Measurements from ENCODE around the gene SYT2.

Gene SYT2

GRCh38 chr1:202664083-202664482, 46.2 kb downstream of the SYT2 start:
- TF ChIP-seq CTCF (IDR thresholded peaks at IDR 0.05) = no peak

GRCh38 chr1:202663131-202663530, 47.1 kb downstream of the SYT2 start:
- TF ChIP-seq CTCF (IDR thresholded peaks at IDR 0.05) = no peak

- TF ChIP-seq CTCF (IDR thresholded peaks at IDR 0.05) = no peak
Measured at GRCh38 chr1:202662081-202662480, 48.2 kb downstream of the SYT2 start.

- TF ChIP-seq CTCF (IDR thresholded peaks at IDR 0.05) = peak; percentile 43; the same call in 1 of the 2 replicates
Measured at GRCh38 chr1:202661136-202661845, 49.0 kb downstream of the SYT2 start.

- no peak for TF ChIP-seq CTCF (IDR thresholded peaks at IDR 0.05)
Measured at GRCh38 chr1:202659974-202660373, 50.3 kb downstream of the SYT2 start.

GRCh38 chr1:202659541-202659940, 50.7 kb downstream of the SYT2 start:
- no peak for TF ChIP-seq CTCF (IDR thresholded peaks at IDR 0.05)

- no peak for TF ChIP-seq CTCF (IDR thresholded peaks at IDR 0.05)
Measured at GRCh38 chr1:202658769-202659168, 51.5 kb downstream of the SYT2 start.

Data from LNCAP (cell line).